Hepatocyte (in vitro differentiated cells): ENCODE measurements around the gene DSCAML1. TPM values are rescaled to one million over a fixed set of nuclear protein-coding genes. Genes with fewer than 3 reads are reported as not detected.

Source experiments
- DNase-seq: peaks from one replicate; pipeline ENCODE4 v3.0.0-alpha.2; 2016; ENCODE audit warnings: low spot score
- H2AFZ ChIP-seq: fragments of 200-600 bp; sonication (generic); 2 replicates; pipeline ENCODE4 v1.6.0; 2016; ENCODE audit warnings: antibody characterized with exemption, mild to moderate bottlenecking
- H3K27ac ChIP-seq: fragments of 200-600 bp; sonication (generic); 2 replicates; pipeline ENCODE4 v1.5.1; 2016; ENCODE audit warnings: mild to moderate bottlenecking
- H3K27me3 ChIP-seq: fragments of 200-600 bp; sonication (generic); 2 replicates; pipeline ENCODE4 v1.6.1; 2016
- H3K36me3 ChIP-seq: fragments of 200-600 bp; sonication (generic); replicated peaks from 2 replicates; pipeline ENCODE4 v1.5.1; 2016; ENCODE audit warnings: low read depth; ENCODE audit not compliant: insufficient read depth
- H3K4me1 ChIP-seq: fragments of 200-600 bp; sonication (generic); 2 replicates; pipeline ENCODE4 v1.5.1; 2016; ENCODE audit warnings: mild to moderate bottlenecking, moderate library complexity; ENCODE audit not compliant: insufficient read depth
- H3K4me2 ChIP-seq: fragments of 200-600 bp; sonication (generic); 2 replicates; pipeline ENCODE4 v1.6.0; 2016
- H3K4me3 ChIP-seq: fragments of 200-600 bp; sonication (generic); 2 replicates; pipeline ENCODE4 v1.5.1; 2016; ENCODE audit warnings: mild to moderate bottlenecking
- H3K79me2 ChIP-seq: fragments of 200-600 bp; sonication (generic); 2 replicates; pipeline ENCODE4 v1.6.0; 2017; ENCODE audit warnings: mild to moderate bottlenecking
- H3K9me2 ChIP-seq: fragments of 200-600 bp; sonication (generic); replicated peaks from 2 replicates; pipeline ENCODE4 v1.6.0; 2017; ENCODE audit warnings: mild to moderate bottlenecking; ENCODE audit not compliant: insufficient read depth
- H3K9me3 ChIP-seq: fragments of 200-600 bp; sonication (generic); 2 replicates; pipeline ENCODE4 v1.5.1; 2016; ENCODE audit warnings: low read depth, mild to moderate bottlenecking
- H4K20me1 ChIP-seq: fragments of 200-600 bp; sonication (generic); 2 replicates; pipeline ENCODE4 v1.6.0; 2016; ENCODE audit warnings: mild to moderate bottlenecking; ENCODE audit not compliant: insufficient read depth, poor library complexity, severe bottlenecking
- EZH2 ChIP-seq: fragments of 200-600 bp; sonication (generic); IDR thresholded peaks from 2 replicates; pipeline ENCODE4 v1.6.1; 2016; ENCODE audit warnings: antibody characterized with exemption, mild to moderate bottlenecking, borderline replicate concordance
- EZH2phosphoT487 ChIP-seq: fragments of 200-600 bp; sonication (generic); IDR thresholded peaks from one replicate; pipeline ENCODE4 v1.6.1; 2018; ENCODE audit warnings: antibody characterized with exemption, mild to moderate bottlenecking, low read depth, moderate library complexity; ENCODE audit not compliant: unreplicated experiment, severe bottlenecking
- WGBS: methylation state at CpG from one replicate; pipeline ENCODE4 v1.1.6; 2016; ENCODE audit warnings: low lambda C conversion rate; ENCODE audit errors: missing lambda C conversion rate; 5-methylcytosine and 5-hydroxymethylcytosine counted together
- polyA plus RNA-seq: library from polyadenylated mRNA; unstranded; fragments of >200 nt; fragmentation: Nextera tagmentation; extraction: Ambion mirVana; gene quantifications from 2 replicates; pipeline ENCODE4 v1.2.1, GENCODE V29; 2016
- total RNA-seq: library from RNA; depleted of rRNA; stranded (reverse); fragments of >200 nt; gene quantifications from 2 replicates; pipeline ENCODE4 v1.2.3, GENCODE V29; 2014
- TF ChIP-seq, protein P1 (sequence below): fragments of 200-600 bp; sonication (generic); IDR thresholded peaks from 2 replicates; pipeline ENCODE4 v1.5.1; 2016; ENCODE audit warnings: antibody characterized with exemption, mild to moderate bottlenecking; ENCODE audit not compliant: poor library complexity

The DSCAML1 gene
- total and polyA plus RNA-seq, 2 experiments from 2014 or later, result 0.46 to 2.6 TPM

DNA sequence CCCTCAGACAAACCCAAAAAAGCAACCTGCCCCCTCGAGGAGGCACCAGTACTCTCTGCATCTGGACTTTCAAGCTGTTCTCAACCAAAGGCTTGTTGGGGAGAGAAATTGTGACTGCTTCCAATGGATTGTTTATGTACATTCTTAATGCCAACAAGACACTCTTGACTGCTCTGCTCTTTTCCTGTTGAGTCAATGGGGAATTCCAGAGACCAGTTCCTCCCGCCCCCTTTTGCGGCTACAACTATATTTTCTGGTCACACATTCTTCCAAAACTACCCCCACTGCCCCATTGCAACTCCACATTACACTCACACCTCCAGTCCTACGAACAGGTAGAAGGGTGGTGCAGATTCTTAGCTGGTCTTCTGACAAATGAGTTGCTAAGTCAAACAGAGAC lies 187.0 kb downstream of the DSCAML1 start:
- no peaks in the 10 kb centered on the region for H3K9me2 ChIP-seq
- H3K4me3 ChIP-seq, result no peak overlapping the region
- no peak overlapping the region for H3K27ac ChIP-seq
- TF ChIP-seq EZH2phosphoT487, result no peak
- TF ChIP-seq, protein P1, sequence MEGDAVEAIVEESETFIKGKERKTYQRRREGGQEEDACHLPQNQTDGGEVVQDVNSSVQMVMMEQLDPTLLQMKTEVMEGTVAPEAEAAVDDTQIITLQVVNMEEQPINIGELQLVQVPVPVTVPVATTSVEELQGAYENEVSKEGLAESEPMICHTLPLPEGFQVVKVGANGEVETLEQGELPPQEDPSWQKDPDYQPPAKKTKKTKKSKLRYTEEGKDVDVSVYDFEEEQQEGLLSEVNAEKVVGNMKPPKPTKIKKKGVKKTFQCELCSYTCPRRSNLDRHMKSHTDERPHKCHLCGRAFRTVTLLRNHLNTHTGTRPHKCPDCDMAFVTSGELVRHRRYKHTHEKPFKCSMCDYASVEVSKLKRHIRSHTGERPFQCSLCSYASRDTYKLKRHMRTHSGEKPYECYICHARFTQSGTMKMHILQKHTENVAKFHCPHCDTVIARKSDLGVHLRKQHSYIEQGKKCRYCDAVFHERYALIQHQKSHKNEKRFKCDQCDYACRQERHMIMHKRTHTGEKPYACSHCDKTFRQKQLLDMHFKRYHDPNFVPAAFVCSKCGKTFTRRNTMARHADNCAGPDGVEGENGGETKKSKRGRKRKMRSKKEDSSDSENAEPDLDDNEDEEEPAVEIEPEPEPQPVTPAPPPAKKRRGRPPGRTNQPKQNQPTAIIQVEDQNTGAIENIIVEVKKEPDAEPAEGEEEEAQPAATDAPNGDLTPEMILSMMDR, result no peak
- TF ChIP-seq EZH2, result no peak
- no peak overlapping the region for H2AFZ ChIP-seq
- H4K20me1 ChIP-seq, result no peaks in the 10 kb centered on the region
- H3K36me3 ChIP-seq, result no peaks in the 10 kb centered on the region
- peaks cover 48% of the 10 kb centered on the region for H3K27me3 ChIP-seq
- no peak overlapping the region for H3K4me2 ChIP-seq
- WGBS, result 75% methylated on average over 4 of the region's 4 CpGs
- DNase-seq, result no peak
- no peaks in the 10 kb centered on the region for H3K9me3 ChIP-seq
- H3K79me2 ChIP-seq, result no peaks in the 10 kb centered on the region
- H3K4me1 ChIP-seq, result no peaks in the 10 kb centered on the region

DNA sequence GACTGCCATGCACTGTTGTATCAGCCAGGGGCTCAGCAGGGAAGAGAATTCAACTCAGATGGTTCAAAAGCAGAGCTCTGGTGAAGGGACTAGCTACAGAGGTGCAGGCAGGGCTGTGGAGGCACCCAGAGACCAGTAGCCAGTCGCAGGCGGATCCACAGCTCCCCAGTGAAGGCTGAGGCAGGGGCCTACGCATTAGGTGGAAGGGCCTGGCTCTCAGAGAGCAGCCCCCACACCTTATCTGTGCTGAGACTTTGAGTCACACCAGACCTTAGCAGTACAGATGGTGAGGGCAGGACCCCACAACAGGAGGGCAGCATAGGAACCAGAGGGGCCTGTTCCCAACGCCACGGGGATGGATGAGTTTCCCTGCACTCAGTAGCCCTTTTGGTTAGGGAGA lies 189.6 kb downstream of the DSCAML1 start:
- Histone ChIP-seq H3K36me3 (no peaks in the 10 kb centered on the region), H3K9me2 (no peaks in the 10 kb centered on the region), H2AFZ (no peak overlapping the region), H3K9me3 (no peaks in the 10 kb centered on the region), H3K4me3 (no peak overlapping the region), H3K79me2 (no peaks in the 10 kb centered on the region), H4K20me1 (no peaks in the 10 kb centered on the region), H3K4me2 (no peak overlapping the region), H3K27ac (no peak overlapping the region), H3K4me1 (no peaks in the 10 kb centered on the region), H3K27me3 (peaks cover 30% of the 10 kb centered on the region)
- no peak for DNase-seq
- WGBS, result 65% methylated on average over 5 of the region's 5 CpGs
- TF ChIP-seq, protein P1, result no peak

DNA sequence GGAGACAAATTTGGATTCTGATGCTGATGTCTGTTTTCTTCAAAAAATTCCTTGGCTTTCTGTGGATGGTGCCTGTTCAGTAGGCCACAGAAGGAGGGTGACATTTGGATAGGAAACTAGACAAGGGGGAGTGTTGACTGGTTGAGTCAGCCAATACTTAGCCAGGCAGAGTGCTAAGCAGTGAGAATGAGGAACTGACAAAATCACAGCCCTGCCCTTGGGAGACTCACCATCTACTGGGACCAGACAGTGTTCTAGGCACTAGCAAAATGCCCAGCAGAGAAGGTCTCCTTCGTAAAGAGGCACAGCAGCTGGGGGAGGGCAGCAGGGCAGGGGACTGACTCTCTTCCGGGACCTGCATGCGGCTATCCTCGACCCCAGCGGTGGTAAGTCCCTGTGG lies 190.2 kb downstream of the DSCAML1 start:
- Histone ChIP-seq H3K9me3 (no peaks in the 10 kb centered on the region), H3K9me2 (no peaks in the 10 kb centered on the region), H3K4me3 (no peak overlapping the region), H3K36me3 (no peaks in the 10 kb centered on the region), H3K4me1 (no peaks in the 10 kb centered on the region), H4K20me1 (no peaks in the 10 kb centered on the region), H3K4me2 (no peak overlapping the region), H2AFZ (no peak overlapping the region), H3K27me3 (peaks cover 23% of the 10 kb centered on the region), H3K27ac (no peak overlapping the region), H3K79me2 (no peaks in the 10 kb centered on the region)
- WGBS, result 91% methylated on average over 5 of the region's 5 CpGs
- no peak for DNase-seq
- TF ChIP-seq EZH2 (no peak), EZH2phosphoT487 (no peak)
- TF ChIP-seq, protein P1, result no peak

DNA sequence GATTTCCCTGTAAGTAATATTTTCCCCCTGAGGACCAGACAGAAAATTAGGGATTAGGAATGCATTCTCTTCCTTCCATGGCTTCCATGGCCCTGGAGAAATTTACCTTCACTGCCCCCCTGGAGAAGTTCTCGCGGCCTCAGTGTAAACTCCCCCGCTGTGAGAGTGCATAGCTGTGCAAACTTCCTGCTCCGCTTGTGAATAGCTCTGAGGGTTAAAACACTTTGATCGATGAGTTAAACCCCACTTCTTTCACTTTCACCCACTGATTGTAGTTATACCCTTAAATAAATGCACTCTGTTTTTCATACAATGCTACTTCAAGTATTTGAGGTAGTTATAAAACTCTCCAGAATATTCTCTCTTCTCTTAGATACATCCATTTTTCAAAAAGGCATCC lies 190.8 kb downstream of the DSCAML1 start:
- H3K4me1 ChIP-seq, result no peaks in the 10 kb centered on the region
- H3K4me3 ChIP-seq, result no peak overlapping the region
- H2AFZ ChIP-seq, result no peak overlapping the region
- TF ChIP-seq, protein P1, result no peak
- no peak for TF ChIP-seq EZH2
- TF ChIP-seq EZH2phosphoT487, result no peak
- no peak for DNase-seq
- no peak overlapping the region for H3K4me2 ChIP-seq
- H3K27ac ChIP-seq, result no peak overlapping the region
- no peaks in the 10 kb centered on the region for H3K79me2 ChIP-seq
- no peaks in the 10 kb centered on the region for H3K9me2 ChIP-seq
- WGBS, result 47% methylated on average over 5 of the region's 5 CpGs
- peaks cover 19% of the 10 kb centered on the region for H3K27me3 ChIP-seq
- no peaks in the 10 kb centered on the region for H3K36me3 ChIP-seq
- no peaks in the 10 kb centered on the region for H3K9me3 ChIP-seq
- H4K20me1 ChIP-seq, result no peaks in the 10 kb centered on the region
